Measurements from ENCODE around the gene MAGEL2.
A peak's percentile ranks its signal among the peaks of the same experiment; 100 is the strongest.

DNA sequence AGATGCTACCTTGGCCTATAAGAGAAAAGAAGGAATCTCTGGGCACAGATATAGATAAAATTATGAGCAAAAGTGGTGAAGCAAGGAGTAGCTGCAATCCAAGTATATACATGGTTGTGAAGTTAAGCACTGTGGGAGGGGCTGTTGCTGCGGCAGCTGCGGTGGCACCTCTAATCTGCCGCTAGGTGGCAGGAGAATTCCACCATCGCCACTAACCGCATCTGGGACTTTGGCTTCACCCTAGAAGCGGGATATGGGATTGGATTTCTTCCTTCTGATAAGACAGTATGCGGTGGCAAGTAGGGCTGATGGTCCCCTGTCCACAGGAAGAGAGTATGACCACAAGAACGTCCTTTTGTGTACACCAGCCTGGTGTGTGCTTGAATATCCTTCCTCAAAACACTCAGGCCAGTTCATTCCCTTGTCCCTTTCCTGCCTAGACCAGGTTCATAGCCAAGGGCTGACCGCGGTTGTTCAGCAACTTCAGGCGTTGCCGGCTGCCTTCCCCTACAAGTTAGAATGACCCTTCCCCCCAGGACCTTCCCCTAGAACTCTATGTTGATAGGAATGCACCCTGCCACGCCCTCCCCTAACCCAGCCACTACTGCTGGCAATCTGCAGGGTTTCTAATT lies 5.1 kb downstream of the MAGEL2 start:
- TF ChIP-seq CBFB (IDR thresholded peaks at IDR 0.05; ENCODE audit: low read depth), result no peak
- TF ChIP-seq SREBF2 (IDR thresholded peaks at IDR 0.05; ENCODE audit: low read length), result no peak
- TF ChIP-seq, protein P1, sequence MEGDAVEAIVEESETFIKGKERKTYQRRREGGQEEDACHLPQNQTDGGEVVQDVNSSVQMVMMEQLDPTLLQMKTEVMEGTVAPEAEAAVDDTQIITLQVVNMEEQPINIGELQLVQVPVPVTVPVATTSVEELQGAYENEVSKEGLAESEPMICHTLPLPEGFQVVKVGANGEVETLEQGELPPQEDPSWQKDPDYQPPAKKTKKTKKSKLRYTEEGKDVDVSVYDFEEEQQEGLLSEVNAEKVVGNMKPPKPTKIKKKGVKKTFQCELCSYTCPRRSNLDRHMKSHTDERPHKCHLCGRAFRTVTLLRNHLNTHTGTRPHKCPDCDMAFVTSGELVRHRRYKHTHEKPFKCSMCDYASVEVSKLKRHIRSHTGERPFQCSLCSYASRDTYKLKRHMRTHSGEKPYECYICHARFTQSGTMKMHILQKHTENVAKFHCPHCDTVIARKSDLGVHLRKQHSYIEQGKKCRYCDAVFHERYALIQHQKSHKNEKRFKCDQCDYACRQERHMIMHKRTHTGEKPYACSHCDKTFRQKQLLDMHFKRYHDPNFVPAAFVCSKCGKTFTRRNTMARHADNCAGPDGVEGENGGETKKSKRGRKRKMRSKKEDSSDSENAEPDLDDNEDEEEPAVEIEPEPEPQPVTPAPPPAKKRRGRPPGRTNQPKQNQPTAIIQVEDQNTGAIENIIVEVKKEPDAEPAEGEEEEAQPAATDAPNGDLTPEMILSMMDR (IDR thresholded peaks at IDR 0.05 in 2 of 3, conservative IDR thresholded peaks at IDR 0.05 in 1 of 3; ENCODE audit: control insufficient read depth in 2 of 3, extremely low read depth in 1 of 3, insufficient read depth in 1 of 3, low read depth in 3 of 3, low read length in 3 of 3), result peak; percentile 48 to 74 (median 48); a peak in 5 of 6 replicates
- no peak for TF ChIP-seq POLR2A (IDR thresholded peaks at IDR 0.05; ENCODE audit: low read depth, low read length)
- TF ChIP-seq SMC3 (IDR thresholded peaks at IDR 0.05; ENCODE audit: borderline replicate concordance, low read length), result peak; percentile 43; the same call in 1 of the 2 replicates
- TF ChIP-seq POLR2AphosphoS5 (IDR thresholded peaks at IDR 0.05; ENCODE audit: low read length), result no peak
- TF ChIP-seq SIN3A (IDR thresholded peaks at IDR 0.05; ENCODE audit: low read depth, low read length), result no peak
- peak; percentile 47; the same call in 1 of the 2 replicates for TF ChIP-seq RAD21 (IDR thresholded peaks at IDR 0.05; ENCODE audit: insufficient read depth, low read depth, low read length)
- no peak for TF ChIP-seq CEBPB (IDR thresholded peaks at IDR 0.05; ENCODE audit: borderline replicate concordance in 1 of 2, low read depth in 2 of 2, low read length in 2 of 2)

Data from GM12878 (cell line).